Neutrophil (primary cell): ENCODE measurements around the gene GSTO2.

Experiments used
- H3K27ac ChIP-seq: fragments of 200-600 bp; sonication (generic); 2 replicates; pipeline ENCODE4 v1.5.1; 2016; ENCODE audit warnings: mild to moderate bottlenecking, moderate library complexity
- H3K27me3 ChIP-seq: fragments of 200-600 bp; sonication (generic); 2 replicates; pipeline ENCODE4 v1.6.0; 2016; ENCODE audit warnings: mild to moderate bottlenecking
- H3K36me3 ChIP-seq: fragments of 200-600 bp; sonication (generic); 2 replicates; pipeline ENCODE4 v1.5.1; 2017
- H3K4me1 ChIP-seq, 2 experiments: fragments of 200-600 bp in 1 of 2; sonication (generic) in 1 of 2; 1 replicate in 1 of 2; 2 replicates in 1 of 2; pipeline versions ENCODE4 v1.5.1 to v1.6.1; 2013 to 2016; ENCODE audit warnings: low read depth in 1 of 2, low read length in 1 of 2, mild to moderate bottlenecking in 1 of 2, moderate library complexity in 1 of 2; ENCODE audit not compliant: control insufficient read depth in 1 of 2, insufficient read depth in 1 of 2
- H3K4me3 ChIP-seq, 2 experiments: fragments of 200-600 bp in 1 of 2; sonication (generic) in 1 of 2; 1 replicate in 1 of 2; 2 replicates in 1 of 2; pipeline ENCODE4 v1.5.1; 2013 to 2016; ENCODE audit warnings: low read depth in 1 of 2, low read length in 1 of 2, mild to moderate bottlenecking in 1 of 2, moderate library complexity in 1 of 2
- H3K9me3 ChIP-seq: fragments of 200-600 bp; sonication (generic); 2 replicates; pipeline ENCODE4 v1.5.1; 2016
- TF ChIP-seq, protein P1 (sequence below): fragments of 200-600 bp; sonication (generic); IDR thresholded peaks from 2 replicates; pipeline ENCODE4 v1.5.1; 2016; ENCODE audit warnings: antibody characterized with exemption

The GSTO2 gene

DNA sequence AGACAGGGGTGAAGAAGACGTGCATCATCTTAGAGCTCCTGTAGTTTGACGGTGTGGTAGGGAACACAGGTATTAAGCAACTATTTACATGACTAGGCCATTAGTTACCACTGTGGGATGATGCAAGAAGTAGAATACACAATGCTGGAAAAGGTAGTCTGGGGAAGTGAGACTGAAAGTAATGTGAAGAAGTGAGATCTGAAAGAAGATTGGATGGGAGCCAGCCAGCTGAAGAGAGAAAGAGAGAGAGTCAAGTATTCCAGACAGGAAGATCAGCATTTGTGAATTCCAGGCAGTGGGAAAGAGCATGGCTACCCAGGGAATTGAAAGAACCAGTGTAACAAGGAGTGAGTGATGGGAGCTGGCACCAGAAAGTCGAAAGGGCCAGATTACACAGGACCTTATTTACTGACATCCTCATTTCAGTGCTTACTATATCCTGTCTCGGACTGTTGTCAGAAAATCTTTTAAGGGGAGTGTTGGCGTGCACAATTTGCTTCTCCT, 80.7 kb downstream of the GSTO2 start:
- Histone ChIP-seq H3K9me3 (no peaks in the 10 kb centered on the region), H3K4me1 (peaks cover 90 to 95% of the 10 kb centered on the region in 2 experiments), H3K27ac (peak overlapping the region; percentile 98), H3K36me3 (no peaks in the 10 kb centered on the region), H3K27me3 (no peaks in the 10 kb centered on the region), H3K4me3 (peak overlapping the region; percentile 57 to 61)
- TF ChIP-seq, protein P1, sequence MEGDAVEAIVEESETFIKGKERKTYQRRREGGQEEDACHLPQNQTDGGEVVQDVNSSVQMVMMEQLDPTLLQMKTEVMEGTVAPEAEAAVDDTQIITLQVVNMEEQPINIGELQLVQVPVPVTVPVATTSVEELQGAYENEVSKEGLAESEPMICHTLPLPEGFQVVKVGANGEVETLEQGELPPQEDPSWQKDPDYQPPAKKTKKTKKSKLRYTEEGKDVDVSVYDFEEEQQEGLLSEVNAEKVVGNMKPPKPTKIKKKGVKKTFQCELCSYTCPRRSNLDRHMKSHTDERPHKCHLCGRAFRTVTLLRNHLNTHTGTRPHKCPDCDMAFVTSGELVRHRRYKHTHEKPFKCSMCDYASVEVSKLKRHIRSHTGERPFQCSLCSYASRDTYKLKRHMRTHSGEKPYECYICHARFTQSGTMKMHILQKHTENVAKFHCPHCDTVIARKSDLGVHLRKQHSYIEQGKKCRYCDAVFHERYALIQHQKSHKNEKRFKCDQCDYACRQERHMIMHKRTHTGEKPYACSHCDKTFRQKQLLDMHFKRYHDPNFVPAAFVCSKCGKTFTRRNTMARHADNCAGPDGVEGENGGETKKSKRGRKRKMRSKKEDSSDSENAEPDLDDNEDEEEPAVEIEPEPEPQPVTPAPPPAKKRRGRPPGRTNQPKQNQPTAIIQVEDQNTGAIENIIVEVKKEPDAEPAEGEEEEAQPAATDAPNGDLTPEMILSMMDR: peak; percentile 43

DNA sequence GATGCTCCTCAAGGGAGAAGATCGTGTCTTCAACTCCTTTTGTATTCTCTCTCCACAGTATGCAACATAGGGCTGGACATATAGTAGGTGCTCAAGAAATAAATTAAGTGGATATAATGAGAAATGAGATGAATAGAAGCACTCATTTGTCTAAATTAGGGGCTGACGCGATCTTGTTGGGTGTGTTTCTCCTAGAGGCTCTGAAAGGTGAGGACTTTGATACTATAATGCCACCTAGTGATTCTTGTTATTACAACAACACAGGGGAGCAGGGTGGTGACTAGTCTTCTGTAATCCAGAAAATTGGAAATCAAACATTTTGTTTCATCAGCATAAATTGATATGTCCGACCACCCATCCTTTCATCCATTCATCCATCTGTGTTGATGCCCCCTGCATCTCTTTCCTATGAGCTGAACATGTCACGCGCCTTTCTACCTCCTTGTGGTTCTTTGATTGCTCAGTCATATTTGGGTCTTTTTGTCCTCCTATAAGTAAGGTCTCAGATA, 81.2 kb downstream of the GSTO2 start:
- peak overlapping the region; percentile 98 for H3K27ac ChIP-seq
- H3K4me1 ChIP-seq: peaks cover 95 to 100% of the 10 kb centered on the region in 2 experiments
- no peaks in the 10 kb centered on the region for H3K27me3 ChIP-seq
- no peaks in the 10 kb centered on the region for H3K9me3 ChIP-seq
- H3K36me3 ChIP-seq: no peaks in the 10 kb centered on the region
- TF ChIP-seq, protein P1: peak; percentile 59
- H3K4me3 ChIP-seq: peak overlapping the region; percentile 57 to 61

DNA sequence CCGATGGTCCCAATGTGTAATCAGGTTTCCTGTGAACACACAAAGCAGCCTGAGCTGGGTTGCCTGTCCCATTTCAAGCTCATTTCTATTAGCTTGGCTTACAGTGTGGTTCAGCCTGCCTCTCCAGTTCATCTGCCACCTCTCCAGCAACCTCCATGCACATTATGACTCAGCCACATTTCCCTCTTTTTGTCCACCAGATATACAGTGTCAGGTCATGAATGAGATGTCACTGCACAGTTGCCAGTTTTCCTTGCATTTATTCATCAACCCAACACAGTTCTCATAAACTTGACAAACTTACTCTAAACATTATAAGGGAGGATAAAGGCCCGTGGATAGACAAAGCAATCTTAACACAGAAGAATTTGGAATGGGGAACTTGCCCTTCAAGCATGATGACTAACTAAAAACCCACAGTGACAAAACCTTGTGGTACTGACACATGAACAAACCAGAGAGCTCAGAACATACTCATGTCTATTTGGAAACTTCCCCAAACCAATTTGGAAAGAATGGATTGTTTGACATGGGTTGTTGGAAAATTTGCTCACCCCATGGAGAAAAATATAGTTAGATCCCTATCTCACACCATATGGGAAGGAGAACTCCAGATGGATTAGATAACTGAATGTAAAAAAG, 82.2 kb downstream of the GSTO2 start:
- peak overlapping the region; percentile 98 for H3K27ac ChIP-seq
- no peaks in the 10 kb centered on the region for H3K9me3 ChIP-seq
- H3K4me3 ChIP-seq: peak overlapping the region; percentile 60 to 61

DNA sequence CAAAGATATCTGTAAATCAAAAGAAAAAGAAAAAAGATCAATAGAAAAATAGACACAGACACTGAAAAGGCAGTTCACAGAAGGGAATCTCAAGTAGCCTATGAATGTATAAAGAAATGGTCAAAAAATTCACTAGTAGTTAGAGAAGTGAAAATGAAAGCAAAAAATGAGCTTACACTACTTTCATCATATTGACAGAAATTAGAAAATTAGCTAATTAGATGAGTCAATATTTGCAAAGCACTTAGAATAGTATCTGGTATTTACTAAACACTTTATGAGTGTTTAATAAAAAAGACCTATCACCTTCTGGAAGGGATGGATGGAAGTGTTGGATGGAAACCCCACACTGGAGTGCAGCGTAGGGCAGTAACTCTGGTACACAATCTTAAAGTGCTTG, 82.9 kb downstream of the GSTO2 start:
- Histone ChIP-seq H3K27me3 (no peaks in the 10 kb centered on the region), H3K9me3 (no peaks in the 10 kb centered on the region), H3K4me1 (peaks cover 84 to 86% of the 10 kb centered on the region in 2 experiments), H3K36me3 (no peaks in the 10 kb centered on the region), H3K27ac (peak overlapping the region; percentile 98), H3K4me3 (peak overlapping the region; percentile 60 to 61)
- TF ChIP-seq, protein P1: no peak

More for the DNA sequence above, 82.2 kb downstream of the GSTO2 start:
- Histone ChIP-seq H3K4me1 (peaks cover 90 to 94% of the 10 kb centered on the region in 2 experiments), H3K36me3 (no peaks in the 10 kb centered on the region), H3K27me3 (no peaks in the 10 kb centered on the region)
- TF ChIP-seq, protein P1: peak; percentile 21

DNA sequence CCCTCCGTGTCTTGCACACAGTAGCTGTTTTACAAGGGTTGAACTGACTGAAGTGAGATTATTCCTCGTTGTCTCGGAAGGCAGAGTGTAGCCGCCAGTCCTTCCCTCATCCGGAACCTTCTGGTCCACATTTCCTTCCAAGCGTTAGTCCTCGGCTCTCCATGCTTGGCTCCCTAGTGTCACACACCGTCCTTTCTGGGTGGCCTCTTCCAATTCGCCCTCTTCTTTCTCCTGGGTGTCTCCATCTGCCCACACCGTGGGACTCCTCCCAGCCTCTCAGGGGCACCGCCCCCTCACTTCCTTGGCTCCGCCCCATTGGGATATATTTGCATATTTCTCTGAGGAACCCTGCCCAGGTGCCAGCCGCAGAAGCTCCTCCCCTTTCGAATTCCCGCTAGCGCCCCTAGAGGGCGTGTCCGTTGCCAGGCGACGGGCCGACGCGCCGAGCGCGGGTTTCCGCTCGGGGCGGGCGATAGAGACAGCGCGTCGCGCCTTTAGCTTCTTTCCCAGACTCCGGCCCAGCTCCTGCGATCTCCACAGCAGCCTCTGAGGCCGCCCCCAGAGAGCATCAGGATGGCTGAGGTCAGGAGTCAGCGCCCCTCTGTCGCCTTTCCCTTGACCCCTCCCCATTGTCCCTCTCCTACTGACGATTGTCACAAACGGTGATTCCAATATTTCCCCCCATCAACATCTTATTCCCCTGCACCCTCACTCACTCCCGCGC, 84.5 kb downstream of the GSTO2 start, which contains the start of gene CFAP58:
Gene CFAP58 (plus strand): TSS at position 509 of the 724 bp plus-strand sequence. CDS start 65 bp downstream, at position 574.
- TF ChIP-seq, protein P1: peak; percentile 86
- Histone ChIP-seq H3K36me3 (no peaks in the 10 kb centered on the region), H3K4me3 (peak within 1 kb of the TSS; percentile 60 to 61), H3K9me3 (no peaks in the 10 kb centered on the region), H3K27ac (peak within 1 kb of the TSS; percentile 98), H3K4me1 (peaks cover 68 to 71% of the 10 kb centered on the region in 2 experiments), H3K27me3 (no peaks in the 10 kb centered on the region)
